IMR-90 (cell line): Measurements from ENCODE around the gene FOXO3. TPM values are rescaled to one million over a fixed set of nuclear protein-coding genes. Genes with fewer than 3 reads are reported as not detected.

Source experiments
- ATAC-seq: fragments of 200-7000 bp; cut with Tn5 transposase; 2 replicates; pipeline ENCODE4 v1.9.1; 2020; ENCODE audit warnings: low read depth, mild to moderate bottlenecking, moderate library complexity
- BruUV-seq: library from RNA; stranded (reverse); fragments of 400-500 nt; replicated peaks from 2 replicates; lab custom pipeline; 2021; lab: Mats Ljungman, UMichigan
- CTCF ChIA-PET: fragments of 300-600 bp; formaldehyde crosslinking; extraction: SDS; loops from one replicate; lab custom pipeline; 2021; ENCODE audit warnings: antibody characterized with exemption; lab: Yijun Ruan, JAX
- POLR2A ChIA-PET: fragments of 300-600 bp; sonication (Branson Sonifier 250); formaldehyde crosslinking; loops from one replicate; lab custom pipeline; 2022; ENCODE audit warnings: antibody characterized with exemption; ENCODE audit not compliant: unreplicated experiment; lab: Charles Lee
- DNase-seq: peaks from one replicate; pipeline ENCODE4 v3.0.0; 2013
- H2AFZ ChIP-seq: replicated peaks from 2 replicates; pipeline ENCODE3; 2013; ENCODE audit warnings: low read length, mild to moderate bottlenecking; ENCODE audit not compliant: poor library complexity
- H2AK5ac ChIP-seq: 2 replicates; pipeline ENCODE4 v1.6.1; 2013; ENCODE audit warnings: low read depth, low read length, inconsistent platforms
- H2AK9ac ChIP-seq: replicated peaks from 2 replicates; pipeline ENCODE3; 2013; ENCODE audit warnings: mild to moderate bottlenecking, low read depth, low read length, moderate library complexity; ENCODE audit not compliant: poor library complexity
- H2BK120ac ChIP-seq: 2 replicates; pipeline ENCODE4 v1.6.1; 2013; ENCODE audit warnings: low read depth, low read length, inconsistent platforms
- H2BK15ac ChIP-seq: 3 replicates; pipeline ENCODE4 v1.6.1; 2013; ENCODE audit warnings: low read depth, low read length, inconsistent platforms
- H2BK20ac ChIP-seq: 2 replicates; pipeline ENCODE4 v1.6.1; 2013; ENCODE audit warnings: low read depth, mild to moderate bottlenecking, inconsistent platforms, low read length, moderate library complexity
- H2BK5ac ChIP-seq: 2 replicates; pipeline ENCODE4 v1.6.1; 2013; ENCODE audit warnings: mild to moderate bottlenecking, low read depth, low read length, inconsistent platforms; ENCODE audit not compliant: poor library complexity, severe bottlenecking
- H3K14ac ChIP-seq: replicated peaks from 2 replicates; pipeline ENCODE4 v1.6.1; 2013; ENCODE audit warnings: low read depth, low read length, inconsistent platforms
- H3K18ac ChIP-seq: 2 replicates; pipeline ENCODE4 v1.6.1; 2013; ENCODE audit warnings: low read depth, low read length, control low read depth
- H3K23ac ChIP-seq: 2 replicates; pipeline ENCODE4 v1.6.1; 2013; ENCODE audit warnings: low read depth, low read length, inconsistent platforms
- H3K27ac ChIP-seq: 2 replicates; pipeline ENCODE4 v1.5.1; 2013; ENCODE audit warnings: mild to moderate bottlenecking, control low read depth, low read length; ENCODE audit not compliant: insufficient read depth
- H3K27me3 ChIP-seq: 2 replicates; pipeline ENCODE4 v1.6.1; 2013; ENCODE audit warnings: low read length; ENCODE audit not compliant: control insufficient read depth, insufficient read depth
- H3K36me3 ChIP-seq: 2 replicates; pipeline ENCODE4 v1.6.1; 2013; ENCODE audit warnings: low read length, mixed read lengths; ENCODE audit not compliant: control insufficient read depth, insufficient read depth
- H3K4ac ChIP-seq: 2 replicates; pipeline ENCODE4 v1.6.1; 2013; ENCODE audit warnings: low read depth, low read length, inconsistent platforms
- H3K4me1 ChIP-seq: 2 replicates; pipeline ENCODE4 v1.6.1; 2013; ENCODE audit warnings: low read length, mixed read lengths; ENCODE audit not compliant: control insufficient read depth, insufficient read depth
- H3K4me2 ChIP-seq: 2 replicates; pipeline ENCODE4 v1.6.1; 2013; ENCODE audit warnings: low read depth, mild to moderate bottlenecking, control low read depth, low read length, moderate library complexity
- H3K4me3 ChIP-seq: 2 replicates; pipeline ENCODE4 v1.5.1; 2013; ENCODE audit warnings: low read depth, mild to moderate bottlenecking, control low read depth, low read length, moderate library complexity; ENCODE audit not compliant: insufficient read depth
- H3K56ac ChIP-seq: 2 replicates; pipeline ENCODE4 v1.6.1; 2013; ENCODE audit warnings: low read length, inconsistent platforms; ENCODE audit not compliant: insufficient read depth; ENCODE audit errors: extremely low read depth
- H3K79me1 ChIP-seq, 2 experiments: 2 replicates each; pipeline ENCODE4 v1.6.1; 2013; ENCODE audit warnings: low read length in 2 of 2, inconsistent platforms in 1 of 2, low read depth in 1 of 2
- H3K9ac ChIP-seq: 2 replicates; pipeline ENCODE4 v1.6.1; 2013; ENCODE audit warnings: low read depth, low read length, control low read depth
- H3K9me1 ChIP-seq: 2 replicates; pipeline ENCODE4 v1.6.1; 2013; ENCODE audit warnings: low read length, inconsistent platforms; ENCODE audit not compliant: insufficient read depth
- H3K9me3 ChIP-seq: 2 replicates; pipeline ENCODE4 v1.6.1; 2013; ENCODE audit warnings: low read length; ENCODE audit not compliant: control insufficient read depth, insufficient read depth
- H4K20me1 ChIP-seq: 2 replicates; pipeline ENCODE4 v1.6.1; 2013; ENCODE audit warnings: low read length, inconsistent platforms; ENCODE audit not compliant: insufficient read depth
- H4K5ac ChIP-seq: 2 replicates; pipeline ENCODE4 v1.6.1; 2013; ENCODE audit warnings: mild to moderate bottlenecking, low read depth, low read length, control low read depth
- H4K8ac ChIP-seq, 2 experiments: 2 replicates each; pipeline ENCODE4 v1.6.1; 2013; ENCODE audit warnings: low read depth in 2 of 2, low read length in 2 of 2, control low read depth in 1 of 2, inconsistent platforms in 1 of 2
- H4K91ac ChIP-seq: 2 replicates; pipeline ENCODE4 v1.6.1; 2013; ENCODE audit warnings: low read depth, low read length, inconsistent platforms; ENCODE audit not compliant: insufficient read depth
- BHLHE40 ChIP-seq: fragments of 150-350 bp; IDR thresholded peaks from 2 replicates; pipeline ENCODE4 v1.6.1; 2016; ENCODE audit warnings: mild to moderate bottlenecking, low read depth, low read length
- CEBPB ChIP-seq: IDR thresholded peaks from 2 replicates; pipeline ENCODE4 v1.6.1; 2012; ENCODE audit warnings: low read depth, low read length, improper control_type of control experiment
- CHD1 ChIP-seq: IDR thresholded peaks from 2 replicates; pipeline ENCODE4 v1.6.1; 2012; ENCODE audit warnings: low read depth, low read length, improper control_type of control experiment
- FOS ChIP-seq: fragments of 150-350 bp; IDR thresholded peaks from 2 replicates; pipeline ENCODE4 v1.6.1; 2016; ENCODE audit warnings: low read depth, low read length
- MAFK ChIP-seq: IDR thresholded peaks from 2 replicates; pipeline ENCODE4 v1.6.1; 2012; ENCODE audit warnings: low read depth, low read length, improper control_type of control experiment
- MAZ ChIP-seq: IDR thresholded peaks from 2 replicates; pipeline ENCODE4 v1.6.1; 2012; ENCODE audit warnings: low read depth, mild to moderate bottlenecking, low read length, improper control_type of control experiment, moderate library complexity, borderline replicate concordance
- MXI1 ChIP-seq: IDR thresholded peaks from 2 replicates; pipeline ENCODE4 v1.6.1; 2012; ENCODE audit warnings: low read depth, mild to moderate bottlenecking, low read length, moderate library complexity, borderline replicate concordance
- POLR2A ChIP-seq: IDR thresholded peaks from 2 replicates; pipeline ENCODE4 v1.6.1; 2012; ENCODE audit warnings: mild to moderate bottlenecking, low read depth, low read length
- RCOR1 ChIP-seq: IDR thresholded peaks from 2 replicates; pipeline ENCODE4 v1.6.1; 2012; ENCODE audit warnings: mild to moderate bottlenecking, low read length, improper control_type of control experiment; ENCODE audit not compliant: insufficient replicate concordance
- RFX5 ChIP-seq: IDR thresholded peaks from 2 replicates; pipeline ENCODE4 v1.8.0; 2012; ENCODE audit warnings: low read depth, mild to moderate bottlenecking, low read length, moderate library complexity
- SMC3 ChIP-seq: fragments of 150-350 bp; IDR thresholded peaks from 2 replicates; pipeline ENCODE4 v1.6.1; 2016; ENCODE audit warnings: low read depth, mild to moderate bottlenecking, antibody characterized with exemption, low read length, moderate library complexity
- WGBS, 2 experiments: methylation state at CpG; one replicate each; pipeline versions ENCODE4 v1.1.5 to v1.1.7; 2013; ENCODE audit warnings: missing lambda C conversion rate in 2 of 2; ENCODE audit not compliant: insufficient read length in 1 of 2; ENCODE audit errors: extremely low coverage in 2 of 2; 5-methylcytosine and 5-hydroxymethylcytosine counted together
- dilution Hi-C: fragments of 300-500 bp; cut with HindIII; formaldehyde crosslinking; loops from one replicate; pipeline ENCODE4 v1.14.3; 2018; ENCODE audit warnings: low sequenced_read_pairs; ENCODE audit not compliant: unreplicated experiment
- in situ Hi-C: fragments of 300-500 bp; cut with MboI; formaldehyde crosslinking; loops from 3 replicates; pipeline ENCODE4 v1.14.3; 2019; ENCODE audit warnings: low sequenced_read_pairs, inconsistent platforms, mixed read lengths
- intact Hi-C: fragments of 100-400 bp; cut with micrococcal nuclease; formaldehyde crosslinking; loops from 2 replicates; pipeline ENCODE4 v1.10.0; 2022
- polyA plus RNA-seq, 3 experiments: library from polyadenylated mRNA; depleted of rRNA; stranded (reverse); fragments of >200 nt; gene quantifications; 2 replicates each; pipeline ENCODE4 v1.2.3, GENCODE V29; 2012; ENCODE audit warnings: low replicate concordance in 1 of 3
- total RNA-seq: library from RNA; depleted of rRNA; stranded (reverse); fragments of >200 nt; gene quantifications from 2 replicates; pipeline ENCODE4 v1.2.3, GENCODE V29; 2012
- TF ChIP-seq, protein P1 (sequence below): conservative IDR thresholded peaks from 2 replicates; pipeline ENCODE4 v1.5.1; 2012; ENCODE audit warnings: mild to moderate bottlenecking, low read depth, low read length, improper control_type of control experiment
- TF ChIP-seq, protein P2 (sequence below): fragments of 150-350 bp; IDR thresholded peaks from 2 replicates; pipeline ENCODE4 v1.6.1; 2017; ENCODE audit warnings: mild to moderate bottlenecking, antibody characterized with exemption, low read length, low read depth
- TF ChIP-seq, protein P3 (sequence below): fragments of 150-350 bp; IDR thresholded peaks from 2 replicates; pipeline ENCODE4 v1.6.1; 2016; ENCODE audit warnings: low read depth, mild to moderate bottlenecking, low read length, moderate library complexity, borderline replicate concordance

Gene FOXO3
- total and polyA plus RNA-seq, 2 of the 4 experiments (the other 2 are of a cell fraction) = 17.5 to 38.7 TPM

DNA sequence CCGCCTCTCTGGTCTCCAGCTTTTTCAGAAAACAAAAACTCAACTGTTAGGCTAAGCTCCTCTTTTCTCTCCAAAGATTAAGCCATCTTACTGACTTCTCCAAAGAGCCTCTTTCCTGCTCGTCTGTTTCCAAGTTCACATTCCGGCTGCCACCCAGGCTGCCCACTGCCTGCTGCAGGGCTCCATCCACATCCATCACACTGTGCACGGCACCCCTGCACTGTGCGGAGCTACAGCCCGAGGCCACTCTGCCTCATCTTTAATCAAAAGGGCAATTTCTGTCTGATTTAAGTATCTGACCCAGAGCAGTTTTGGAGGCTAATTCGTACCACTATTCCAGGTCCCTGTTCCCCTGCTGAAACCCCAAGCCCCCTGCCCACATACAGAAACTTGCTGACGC is 145.9 kb downstream of the FOXO3 start:
- Histone ChIP-seq H3K79me1 (no peaks in the 10 kb centered on the region), H4K20me1 (no peaks in the 10 kb centered on the region), H3K4me1 (peaks cover 3% of the 10 kb centered on the region; the same call in 1 of the 2 replicates), H3K18ac (no peak overlapping the region), H3K56ac (no peak overlapping the region), H2BK5ac (no peak overlapping the region), H2BK15ac (no peak overlapping the region), H3K14ac (no peak overlapping the region), H3K23ac (no peak overlapping the region), H3K27me3 (no peaks in the 10 kb centered on the region), H4K8ac (no peak overlapping the region), H4K5ac (no peak overlapping the region), H3K9ac (no peak overlapping the region), H2AFZ (no peak overlapping the region), H3K4me2 (no peak overlapping the region), H3K9me1 (no peaks in the 10 kb centered on the region), H3K4me3 (no peak overlapping the region), H2AK9ac (no peak overlapping the region), H2AK5ac (no peak overlapping the region), H3K9me3 (peaks cover 12% of the 10 kb centered on the region), H4K91ac (no peak overlapping the region), H2BK20ac (no peak overlapping the region), H3K36me3 (no peaks in the 10 kb centered on the region), H2BK120ac (no peak overlapping the region), H3K27ac (no peak overlapping the region), H3K4ac (no peak overlapping the region)
- DNase-seq (no peak), ATAC-seq (no peak)
- intact Hi-C loops = no loop called here
- dilution Hi-C loops = no loop called here
- ChIA-PET CTCF (no interaction called here), POLR2A (no interaction called here)
- BruUV-seq = no TSS peak
- in situ Hi-C loops = no loop called here
- WGBS, 2 experiments = 79% methylated on average over 6 of the region's 8 CpGs; no CpG with 5 or more reads in 1 of the 2 experiments
- no peak for TF ChIP-seq MAFK
- TF ChIP-seq CHD1 = no peak
- TF ChIP-seq, protein P1, sequence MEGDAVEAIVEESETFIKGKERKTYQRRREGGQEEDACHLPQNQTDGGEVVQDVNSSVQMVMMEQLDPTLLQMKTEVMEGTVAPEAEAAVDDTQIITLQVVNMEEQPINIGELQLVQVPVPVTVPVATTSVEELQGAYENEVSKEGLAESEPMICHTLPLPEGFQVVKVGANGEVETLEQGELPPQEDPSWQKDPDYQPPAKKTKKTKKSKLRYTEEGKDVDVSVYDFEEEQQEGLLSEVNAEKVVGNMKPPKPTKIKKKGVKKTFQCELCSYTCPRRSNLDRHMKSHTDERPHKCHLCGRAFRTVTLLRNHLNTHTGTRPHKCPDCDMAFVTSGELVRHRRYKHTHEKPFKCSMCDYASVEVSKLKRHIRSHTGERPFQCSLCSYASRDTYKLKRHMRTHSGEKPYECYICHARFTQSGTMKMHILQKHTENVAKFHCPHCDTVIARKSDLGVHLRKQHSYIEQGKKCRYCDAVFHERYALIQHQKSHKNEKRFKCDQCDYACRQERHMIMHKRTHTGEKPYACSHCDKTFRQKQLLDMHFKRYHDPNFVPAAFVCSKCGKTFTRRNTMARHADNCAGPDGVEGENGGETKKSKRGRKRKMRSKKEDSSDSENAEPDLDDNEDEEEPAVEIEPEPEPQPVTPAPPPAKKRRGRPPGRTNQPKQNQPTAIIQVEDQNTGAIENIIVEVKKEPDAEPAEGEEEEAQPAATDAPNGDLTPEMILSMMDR = no peak
- no peak for TF ChIP-seq CEBPB
- no peak for TF ChIP-seq POLR2A
- TF ChIP-seq MXI1 = no peak
- TF ChIP-seq RCOR1 = no peak
- no peak for TF ChIP-seq RFX5
- TF ChIP-seq SMC3 = no peak
- TF ChIP-seq, protein P2, sequence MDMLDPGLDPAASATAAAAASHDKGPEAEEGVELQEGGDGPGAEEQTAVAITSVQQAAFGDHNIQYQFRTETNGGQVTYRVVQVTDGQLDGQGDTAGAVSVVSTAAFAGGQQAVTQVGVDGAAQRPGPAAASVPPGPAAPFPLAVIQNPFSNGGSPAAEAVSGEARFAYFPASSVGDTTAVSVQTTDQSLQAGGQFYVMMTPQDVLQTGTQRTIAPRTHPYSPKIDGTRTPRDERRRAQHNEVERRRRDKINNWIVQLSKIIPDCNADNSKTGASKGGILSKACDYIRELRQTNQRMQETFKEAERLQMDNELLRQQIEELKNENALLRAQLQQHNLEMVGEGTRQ = no peak
- TF ChIP-seq, protein P3, sequence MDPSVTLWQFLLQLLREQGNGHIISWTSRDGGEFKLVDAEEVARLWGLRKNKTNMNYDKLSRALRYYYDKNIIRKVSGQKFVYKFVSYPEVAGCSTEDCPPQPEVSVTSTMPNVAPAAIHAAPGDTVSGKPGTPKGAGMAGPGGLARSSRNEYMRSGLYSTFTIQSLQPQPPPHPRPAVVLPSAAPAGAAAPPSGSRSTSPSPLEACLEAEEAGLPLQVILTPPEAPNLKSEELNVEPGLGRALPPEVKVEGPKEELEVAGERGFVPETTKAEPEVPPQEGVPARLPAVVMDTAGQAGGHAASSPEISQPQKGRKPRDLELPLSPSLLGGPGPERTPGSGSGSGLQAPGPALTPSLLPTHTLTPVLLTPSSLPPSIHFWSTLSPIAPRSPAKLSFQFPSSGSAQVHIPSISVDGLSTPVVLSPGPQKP = no peak
- no peak for TF ChIP-seq FOS
- no peak for TF ChIP-seq BHLHE40
- no peak for TF ChIP-seq MAZ
